HCT116 (cell line): ENCODE measurements around the gene SLC6A6. TPM values are rescaled to one million over a fixed set of nuclear protein-coding genes. Genes with fewer than 3 reads are reported as not detected.
A peak's percentile ranks its signal among the peaks of the same experiment; 100 is the strongest.

Experiments used
- ATAC-seq: fragments of 200-7000 bp; cut with Tn5 transposase; 2 replicates; pipeline ENCODE4 v1.9.1; 2020; ENCODE audit warnings: mild to moderate bottlenecking, moderate library complexity
- BruUV-seq: library from RNA; stranded (reverse); fragments of 400-500 nt; replicated peaks from 2 replicates; lab custom pipeline; 2021; lab: Mats Ljungman, UMichigan
- CTCF ChIA-PET: fragments of 300-600 bp; sonication (Branson Sonifier 250); formaldehyde crosslinking; loops from one replicate; lab custom pipeline; 2021; ENCODE audit warnings: antibody characterized with exemption; lab: Charles Lee
- POLR2A ChIA-PET: fragments of 300-600, 350-600 bp; sonication (Branson Sonifier 250); formaldehyde crosslinking; loops from one replicate; lab custom pipeline; 2021; ENCODE audit warnings: antibody characterized with exemption; lab: Charles Lee
- RAD21 ChIA-PET, 2 experiments: fragments of 300-600 bp; sonication (Branson Sonifier 250); formaldehyde crosslinking; loops; one replicate each; lab custom pipeline; 2023; ENCODE audit warnings: low total read pairs in 2 of 2; ENCODE audit not compliant: uncharacterized antibody in 2 of 2, unreplicated experiment in 2 of 2, low non-redundant PET in 1 of 2; lab: Charles Lee
- DNase-seq: peaks from one replicate; pipeline ENCODE4 v3.0.0-alpha.2; 2010; ENCODE audit warnings: low read depth, low spot score
- H2AFZ ChIP-seq: fragments of 200-600 bp; shearing (Covaris generic), sonication (generic); 2 replicates; pipeline ENCODE4 v1.6.1; 2017; ENCODE audit warnings: low read depth, mixed run types, mixed read lengths, antibody characterized with exemption, low read length; ENCODE audit not compliant: poor library complexity, severe bottlenecking
- H3K27ac ChIP-seq: 2 replicates; pipeline ENCODE4 v1.5.1; 2012; ENCODE audit warnings: low read depth, low read length
- H3K27me3 ChIP-seq: fragments of 200-600 bp; sonication (generic); 2 replicates; pipeline ENCODE4 v1.6.1; 2016; ENCODE audit warnings: mixed run types, low read length, mixed read lengths; ENCODE audit not compliant: insufficient read depth
- H3K36me3 ChIP-seq, 2 experiments: fragments of 200-500 bp in 1 of 2; fragments of 200-600 bp in 1 of 2; sonication (Bioruptor generic) in 1 of 2; sonication (generic) in 1 of 2; 2 replicates each; pipeline versions ENCODE4 v1.5.1 to v1.6.1; 2014 to 2016; ENCODE audit warnings: low read length in 2 of 2, inconsistent platforms in 1 of 2, mixed read lengths in 1 of 2, mixed run types in 1 of 2; ENCODE audit not compliant: insufficient read depth in 2 of 2, control insufficient read depth in 1 of 2
- H3K4me1 ChIP-seq, 2 experiments: fragments of 200-600 bp in 1 of 2; sonication (generic) in 1 of 2; 2 replicates each; pipeline versions ENCODE4 v1.5.1 to v1.6.1; 2012 to 2017; ENCODE audit warnings: low read length in 2 of 2, inconsistent platforms in 1 of 2, mild to moderate bottlenecking in 1 of 2, mixed read lengths in 1 of 2, mixed run types in 1 of 2, moderate library complexity in 1 of 2; ENCODE audit not compliant: insufficient read depth in 2 of 2, control insufficient read depth in 1 of 2
- H3K4me2 ChIP-seq: fragments of 200-600 bp; sonication (generic); 2 replicates; pipeline ENCODE4 v1.6.1; 2017; ENCODE audit warnings: mixed run types, low read length, mixed read lengths
- H3K4me3 ChIP-seq, 2 experiments: fragments of 200-600 bp in 1 of 2; sonication (generic) in 1 of 2; replicated peaks in 1 of 2; 2 replicates each; pipeline ENCODE4 v1.5.1; 2011 to 2016; ENCODE audit warnings: low read length in 2 of 2, control low read depth in 1 of 2, low read depth in 1 of 2, mild to moderate bottlenecking in 1 of 2, mixed read lengths in 1 of 2, mixed run types in 1 of 2
- H3K79me2 ChIP-seq: fragments of 200-600 bp; sonication (generic); 2 replicates; pipeline ENCODE4 v1.6.1; 2017; ENCODE audit warnings: mild to moderate bottlenecking, mixed run types, low read length, moderate library complexity, mixed read lengths; ENCODE audit not compliant: insufficient read depth
- H3K9ac ChIP-seq: fragments of 200-600 bp; sonication (generic); 2 replicates; pipeline ENCODE4 v1.6.1; 2016; ENCODE audit warnings: low read length, mixed read lengths
- H3K9me2 ChIP-seq: fragments of 200-600 bp; sonication (generic), shearing (Covaris generic); 2 replicates; pipeline ENCODE4 v1.6.1; 2017; ENCODE audit warnings: mixed run types, mild to moderate bottlenecking, moderate library complexity; ENCODE audit not compliant: insufficient read depth
- H3K9me3 ChIP-seq, 2 experiments: fragments of 200-500 bp in 1 of 2; fragments of 200-600 bp in 1 of 2; sonication (Bioruptor generic) in 1 of 2; sonication (generic) in 1 of 2; 2 replicates each; pipeline ENCODE4 v1.6.1; 2014 to 2017; ENCODE audit warnings: low read length in 2 of 2, mixed read lengths in 2 of 2, inconsistent platforms in 1 of 2, low read depth in 1 of 2, mild to moderate bottlenecking in 1 of 2, mixed run types in 1 of 2, moderate library complexity in 1 of 2; ENCODE audit not compliant: control insufficient read depth in 1 of 2, insufficient read depth in 1 of 2
- H4K20me1 ChIP-seq: fragments of 200-600 bp; sonication (generic), shearing (Covaris generic); 2 replicates; pipeline ENCODE4 v1.6.1; 2017; ENCODE audit warnings: mixed run types, mild to moderate bottlenecking, moderate library complexity; ENCODE audit not compliant: insufficient read depth
- ATF3 ChIP-seq: IDR thresholded peaks from 2 replicates; pipeline ENCODE4 v1.6.1; 2012
- CBX3 ChIP-seq: IDR thresholded peaks from 2 replicates; pipeline ENCODE4 v1.6.1; 2012; ENCODE audit warnings: low read depth
- CTCF ChIP-seq, 3 experiments: fragments of 200-600 bp in 1 of 3; sonication (generic) in 1 of 3; IDR thresholded peaks in 2 of 3; conservative IDR thresholded peaks in 1 of 3; 2 replicates each; pipeline ENCODE4 v1.5.1; 2012 to 2017; ENCODE audit warnings: low read depth in 2 of 3, low read length in 2 of 3, antibody characterized with exemption in 1 of 3, borderline replicate concordance in 1 of 3, control low read depth in 1 of 3, mild to moderate bottlenecking in 1 of 3, mixed read lengths in 1 of 3, mixed run types in 1 of 3, moderate library complexity in 1 of 3; ENCODE audit not compliant: insufficient read depth in 1 of 3
- EGR1 ChIP-seq: IDR thresholded peaks from 2 replicates; pipeline ENCODE4 v1.6.1; 2012; ENCODE audit warnings: low read depth
- ELF1 ChIP-seq: IDR thresholded peaks from 2 replicates; pipeline ENCODE4 v1.6.1; 2012; ENCODE audit warnings: low read depth, borderline replicate concordance
- EZH2 ChIP-seq: fragments of 200-600 bp; sonication (generic); IDR thresholded peaks from 2 replicates; pipeline ENCODE4 v1.6.1; 2017; ENCODE audit warnings: antibody characterized with exemption, mixed run types
- EZH2phosphoT487 ChIP-seq: fragments of 200-600 bp; IDR thresholded peaks from 2 replicates; pipeline ENCODE4 v1.6.1; 2018; ENCODE audit warnings: antibody characterized with exemption, borderline replicate concordance
- FOSL1 ChIP-seq: IDR thresholded peaks from 2 replicates; pipeline ENCODE4 v1.6.1; 2012; ENCODE audit warnings: low read depth
- JUND ChIP-seq: IDR thresholded peaks from 2 replicates; pipeline ENCODE4 v1.6.1; 2012
- MAX ChIP-seq: IDR thresholded peaks from 2 replicates; pipeline ENCODE4 v1.6.1; 2012
- POLR2A ChIP-seq: IDR thresholded peaks from 2 replicates; pipeline ENCODE4 v1.7.0; 2011; ENCODE audit warnings: borderline replicate concordance; ENCODE audit not compliant: insufficient read depth, insufficient read length; ENCODE audit errors: extremely low read depth
- POLR2AphosphoS5 ChIP-seq: IDR thresholded peaks from 2 replicates; pipeline ENCODE4 v1.6.1; 2011; ENCODE audit warnings: mild to moderate bottlenecking, low read depth, low read length, moderate library complexity
- RAD21 ChIP-seq: IDR thresholded peaks from 2 replicates; pipeline ENCODE4 v1.6.1; 2012; ENCODE audit warnings: low read depth, mild to moderate bottlenecking
- SP1 ChIP-seq: IDR thresholded peaks from 2 replicates; pipeline ENCODE4 v1.6.1; 2012; ENCODE audit warnings: low read depth
- TCF7L2 ChIP-seq: IDR thresholded peaks from 2 replicates; pipeline ENCODE4 v1.7.0; 2011; ENCODE audit warnings: borderline replicate concordance, inconsistent platforms; ENCODE audit not compliant: insufficient read depth, insufficient read length; ENCODE audit errors: extremely low read depth
- YY1 ChIP-seq: IDR thresholded peaks from 2 replicates; pipeline ENCODE4 v1.6.1; 2011; ENCODE audit warnings: low read length, low read depth, moderate library complexity, mild to moderate bottlenecking; ENCODE audit not compliant: insufficient replicate concordance; ENCODE audit errors: extremely low read depth
- ZBTB33 ChIP-seq: IDR thresholded peaks from 2 replicates; pipeline ENCODE4 v1.6.1; 2011; ENCODE audit warnings: mild to moderate bottlenecking, low read length, moderate library complexity; ENCODE audit not compliant: insufficient replicate concordance; ENCODE audit errors: extremely low read depth
- ZFX ChIP-seq: fragments of 450-650 bp; IDR thresholded peaks from 2 replicates; pipeline ENCODE4 v1.6.1; 2017
- ZNF274 ChIP-seq: fragments of 200-500 bp; sonication (Bioruptor generic); IDR thresholded peaks from 2 replicates; pipeline ENCODE4 v1.6.1; 2014; ENCODE audit warnings: mild to moderate bottlenecking, low read depth, low read length, inconsistent platforms
- intact Hi-C: fragments of 100-400 bp; cut with micrococcal nuclease; formaldehyde crosslinking; loops from 2 replicates; pipeline ENCODE4 v1.10.0; 2022
- total RNA-seq: library from RNA; stranded (reverse); gene quantifications from one replicate; pipeline ENCODE4 v1.2.1, GENCODE V29; 2021; ENCODE audit not compliant: unreplicated experiment

The SLC6A6 gene
- total RNA-seq, 1 experiment from 2014 or later = 36.3 TPM

GRCh38 chr3:14451844-14452739 is 49.7 kb downstream of the SLC6A6 start:
- peak overlapping the region; percentile 57 for H3K4me2 ChIP-seq
- intact Hi-C loops = loop anchor here (2.0 kb wide), 1 partner anchor 49 kb away; the partner anchor contains the start of gene SLC6A6
- no peak for TF ChIP-seq MAX
- no peak for TF ChIP-seq EZH2phosphoT487
- no peak for TF ChIP-seq ELF1
- TF ChIP-seq ZFX = no peak
- no peak for TF ChIP-seq ZBTB33
- TF ChIP-seq POLR2A = no peak
- no peak for TF ChIP-seq EGR1
- TF ChIP-seq CTCF (IDR thresholded peaks at IDR 0.05 in 2 of 3, conservative IDR thresholded peaks at IDR 0.05 in 1 of 3; ENCODE audit: borderline replicate concordance in 1 of 3, insufficient read depth in 1 of 3, low read depth in 2 of 3, low read length in 2 of 3) = no peak
- TF ChIP-seq CBX3 = no peak
- TF ChIP-seq ATF3 = no peak
- TF ChIP-seq SP1 = no peak
- TF ChIP-seq POLR2AphosphoS5 = no peak
- TF ChIP-seq RAD21 = no peak
- no peak for TF ChIP-seq JUND
- TF ChIP-seq TCF7L2 = no peak
- no peak for TF ChIP-seq ZNF274
- no peak for TF ChIP-seq YY1
- TF ChIP-seq EZH2 = no peak
- TF ChIP-seq FOSL1 = no peak

More at GRCh38 chr3:14451844-14452739, 49.7 kb downstream of the SLC6A6 start:
- no peaks in the 10 kb centered on the region for H4K20me1 ChIP-seq
- RAD21 ChIA-PET = interaction anchor here in 1 of 2 experiments (0.9 kb wide), 1 partner anchor 9 kb away, joined by 3 read pairs; no protein-coding TSS in a partner anchor
- CTCF ChIA-PET = interaction anchor here (0.9 to 2.5 kb wide), 4 partner anchors 10 to 249 kb away, joined by 3 to 11 read pairs (median 4); no protein-coding TSS in a partner anchor
- POLR2A ChIA-PET = no interaction called here
- peak; percentile 21 for ATAC-seq
- H3K9me3 ChIP-seq = no peaks in the 10 kb centered on the region
- no peaks in the 10 kb centered on the region for H3K79me2 ChIP-seq
- no peak for DNase-seq
- H3K27ac ChIP-seq = peak overlapping the region; percentile 75
- no peak overlapping the region for H2AFZ ChIP-seq
- H3K4me3 ChIP-seq = peak overlapping the region in 1 of 2 experiments; percentile 27; a peak in 2 of 4 replicates
- H3K27me3 ChIP-seq = no peaks in the 10 kb centered on the region
- H3K9me2 ChIP-seq = no peaks in the 10 kb centered on the region
- no TSS peak for BruUV-seq
- peaks cover 23 to 32% of the 10 kb centered on the region in 2 experiments for H3K4me1 ChIP-seq
- peaks cover 14 to 37% of the 10 kb centered on the region in 2 experiments for H3K36me3 ChIP-seq
- peak overlapping the region; percentile 19; the same call in 1 of the 2 replicates for H3K9ac ChIP-seq
